HEK293T (cell line): Measurements from ENCODE around the gene DOK3.
"Not testable (repeated sequence)": the region's sequence is repeated elsewhere in the genome, so short reads cannot be mapped to it uniquely, and the experiment has no call there.

Experiments
- BHLHE40 ChIP-seq: fragments of 450-650 bp; IDR thresholded peaks from 2 replicates; pipeline ENCODE4 v1.6.1; 2016; ENCODE audit warnings: mild to moderate bottlenecking, moderate library complexity, borderline replicate concordance
- CTBP1 ChIP-seq: fragments of 450-650 bp; IDR thresholded peaks from 2 replicates; pipeline ENCODE4 v1.6.1; 2016; ENCODE audit warnings: borderline replicate concordance
- ELF4 ChIP-seq: fragments of 450-650 bp; IDR thresholded peaks from 2 replicates; pipeline ENCODE4 v1.6.1; 2017; ENCODE audit warnings: antibody characterized with exemption
- FOXA1 ChIP-seq: fragments of 450-650 bp; IDR thresholded peaks from 2 replicates; pipeline ENCODE4 v1.6.1; 2016; ENCODE audit warnings: mild to moderate bottlenecking
- FOXK2 ChIP-seq: fragments of 450-650 bp; IDR thresholded peaks from 2 replicates; pipeline ENCODE4 v1.6.1; 2016; ENCODE audit warnings: mild to moderate bottlenecking
- FOXM1 ChIP-seq: fragments of 450-650 bp; IDR thresholded peaks from 2 replicates; pipeline ENCODE4 v1.6.1; 2017; ENCODE audit warnings: mild to moderate bottlenecking, borderline replicate concordance
- HDGF ChIP-seq: fragments of 450-650 bp; IDR thresholded peaks from 2 replicates; pipeline ENCODE4 v1.6.1; 2017; ENCODE audit warnings: antibody characterized with exemption, borderline replicate concordance
- L3MBTL2 ChIP-seq: fragments of 450-650 bp; conservative IDR thresholded peaks from 2 replicates; pipeline ENCODE4 v1.6.1; 2016; ENCODE audit warnings: mild to moderate bottlenecking
- LEF1 ChIP-seq: fragments of 450-650 bp; IDR thresholded peaks from 2 replicates; pipeline ENCODE4 v1.6.1; 2017; ENCODE audit warnings: mild to moderate bottlenecking, borderline replicate concordance
- NFRKB ChIP-seq: fragments of 450-650 bp; IDR thresholded peaks from 2 replicates; pipeline ENCODE4 v1.6.1; 2016; ENCODE audit warnings: mild to moderate bottlenecking, moderate library complexity
- SP1 ChIP-seq: fragments of 450-650 bp; IDR thresholded peaks from 2 replicates; pipeline ENCODE4 v1.6.1; 2017
- SUZ12 ChIP-seq: fragments of 450-650 bp; IDR thresholded peaks from 2 replicates; pipeline ENCODE4 v1.6.1; 2016; ENCODE audit warnings: mild to moderate bottlenecking
- TF ChIP-seq, protein P1 (sequence below): fragments of 450-650 bp; IDR thresholded peaks from 2 replicates; pipeline ENCODE4 v1.6.1; 2016

DNA sequence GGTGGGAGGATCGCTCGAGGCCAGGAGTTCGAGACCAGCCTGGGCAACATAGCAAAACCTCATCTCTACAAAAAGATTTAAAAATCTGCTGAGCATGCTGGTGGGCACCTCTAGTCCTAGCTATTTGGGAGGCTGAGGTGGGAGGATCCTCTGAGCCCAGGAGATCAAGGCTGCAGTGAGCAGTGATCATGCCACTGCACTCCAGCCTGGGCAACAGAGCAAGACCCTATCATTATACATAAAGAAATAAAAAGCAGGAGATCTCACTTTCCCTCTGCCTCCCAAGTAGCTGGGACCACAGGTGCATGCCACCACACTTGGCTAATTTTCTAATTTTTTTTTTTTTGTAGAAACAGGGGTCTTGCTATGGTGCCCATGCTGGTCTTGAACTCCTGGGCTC lies 23.9 kb downstream of the DOK3 start:
- not testable (repeated sequence) for TF ChIP-seq NFRKB, FOXA1, FOXK2, CTBP1, SP1, FOXM1, ELF4, BHLHE40, HDGF, LEF1, L3MBTL2, SUZ12
- TF ChIP-seq, protein P1, sequence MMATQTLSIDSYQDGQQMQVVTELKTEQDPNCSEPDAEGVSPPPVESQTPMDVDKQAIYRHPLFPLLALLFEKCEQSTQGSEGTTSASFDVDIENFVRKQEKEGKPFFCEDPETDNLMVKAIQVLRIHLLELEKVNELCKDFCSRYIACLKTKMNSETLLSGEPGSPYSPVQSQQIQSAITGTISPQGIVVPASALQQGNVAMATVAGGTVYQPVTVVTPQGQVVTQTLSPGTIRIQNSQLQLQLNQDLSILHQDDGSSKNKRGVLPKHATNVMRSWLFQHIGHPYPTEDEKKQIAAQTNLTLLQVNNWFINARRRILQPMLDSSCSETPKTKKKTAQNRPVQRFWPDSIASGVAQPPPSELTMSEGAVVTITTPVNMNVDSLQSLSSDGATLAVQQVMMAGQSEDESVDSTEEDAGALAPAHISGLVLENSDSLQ, result not testable (repeated sequence)
